Hepatocyte (in vitro differentiated cells): ENCODE measurements around the gene CDC42BPB. TPM values are rescaled to one million over a fixed set of nuclear protein-coding genes. Genes with fewer than 3 reads are reported as not detected.
"Not testable (repeated sequence)": the region's sequence is repeated elsewhere in the genome, so short reads cannot be mapped to it uniquely, and the experiment has no call there.

Experiments
- DNase-seq: peaks from one replicate; pipeline ENCODE4 v3.0.0-alpha.2; 2016; ENCODE audit warnings: low spot score
- H2AFZ ChIP-seq: fragments of 200-600 bp; sonication (generic); 2 replicates; pipeline ENCODE4 v1.6.0; 2016; ENCODE audit warnings: antibody characterized with exemption, mild to moderate bottlenecking
- H3K27ac ChIP-seq: fragments of 200-600 bp; sonication (generic); 2 replicates; pipeline ENCODE4 v1.5.1; 2016; ENCODE audit warnings: mild to moderate bottlenecking
- H3K27me3 ChIP-seq: fragments of 200-600 bp; sonication (generic); 2 replicates; pipeline ENCODE4 v1.6.1; 2016
- H3K36me3 ChIP-seq: fragments of 200-600 bp; sonication (generic); replicated peaks from 2 replicates; pipeline ENCODE4 v1.5.1; 2016; ENCODE audit warnings: low read depth; ENCODE audit not compliant: insufficient read depth
- H3K4me1 ChIP-seq: fragments of 200-600 bp; sonication (generic); 2 replicates; pipeline ENCODE4 v1.5.1; 2016; ENCODE audit warnings: mild to moderate bottlenecking, moderate library complexity; ENCODE audit not compliant: insufficient read depth
- H3K4me2 ChIP-seq: fragments of 200-600 bp; sonication (generic); 2 replicates; pipeline ENCODE4 v1.6.0; 2016
- H3K4me3 ChIP-seq: fragments of 200-600 bp; sonication (generic); 2 replicates; pipeline ENCODE4 v1.5.1; 2016; ENCODE audit warnings: mild to moderate bottlenecking
- H3K79me2 ChIP-seq: fragments of 200-600 bp; sonication (generic); 2 replicates; pipeline ENCODE4 v1.6.0; 2017; ENCODE audit warnings: mild to moderate bottlenecking
- H3K9me2 ChIP-seq: fragments of 200-600 bp; sonication (generic); replicated peaks from 2 replicates; pipeline ENCODE4 v1.6.0; 2017; ENCODE audit warnings: mild to moderate bottlenecking; ENCODE audit not compliant: insufficient read depth
- H3K9me3 ChIP-seq: fragments of 200-600 bp; sonication (generic); 2 replicates; pipeline ENCODE4 v1.5.1; 2016; ENCODE audit warnings: low read depth, mild to moderate bottlenecking
- H4K20me1 ChIP-seq: fragments of 200-600 bp; sonication (generic); 2 replicates; pipeline ENCODE4 v1.6.0; 2016; ENCODE audit warnings: mild to moderate bottlenecking; ENCODE audit not compliant: insufficient read depth, poor library complexity, severe bottlenecking
- EZH2 ChIP-seq: fragments of 200-600 bp; sonication (generic); IDR thresholded peaks from 2 replicates; pipeline ENCODE4 v1.6.1; 2016; ENCODE audit warnings: antibody characterized with exemption, mild to moderate bottlenecking, borderline replicate concordance
- EZH2phosphoT487 ChIP-seq: fragments of 200-600 bp; sonication (generic); IDR thresholded peaks from one replicate; pipeline ENCODE4 v1.6.1; 2018; ENCODE audit warnings: antibody characterized with exemption, mild to moderate bottlenecking, low read depth, moderate library complexity; ENCODE audit not compliant: unreplicated experiment, severe bottlenecking
- WGBS: methylation state at CpG from one replicate; pipeline ENCODE4 v1.1.6; 2016; ENCODE audit warnings: low lambda C conversion rate; ENCODE audit errors: missing lambda C conversion rate; 5-methylcytosine and 5-hydroxymethylcytosine counted together
- polyA plus RNA-seq: library from polyadenylated mRNA; unstranded; fragments of >200 nt; fragmentation: Nextera tagmentation; extraction: Ambion mirVana; gene quantifications from 2 replicates; pipeline ENCODE4 v1.2.1, GENCODE V29; 2016
- total RNA-seq: library from RNA; depleted of rRNA; stranded (reverse); fragments of >200 nt; gene quantifications from 2 replicates; pipeline ENCODE4 v1.2.3, GENCODE V29; 2014
- TF ChIP-seq, protein P1 (sequence below): fragments of 200-600 bp; sonication (generic); IDR thresholded peaks from 2 replicates; pipeline ENCODE4 v1.5.1; 2016; ENCODE audit warnings: antibody characterized with exemption, mild to moderate bottlenecking; ENCODE audit not compliant: poor library complexity

The CDC42BPB gene
- total and polyA plus RNA-seq, 2 experiments from 2014 or later = 10.2 to 60.6 TPM

DNA sequence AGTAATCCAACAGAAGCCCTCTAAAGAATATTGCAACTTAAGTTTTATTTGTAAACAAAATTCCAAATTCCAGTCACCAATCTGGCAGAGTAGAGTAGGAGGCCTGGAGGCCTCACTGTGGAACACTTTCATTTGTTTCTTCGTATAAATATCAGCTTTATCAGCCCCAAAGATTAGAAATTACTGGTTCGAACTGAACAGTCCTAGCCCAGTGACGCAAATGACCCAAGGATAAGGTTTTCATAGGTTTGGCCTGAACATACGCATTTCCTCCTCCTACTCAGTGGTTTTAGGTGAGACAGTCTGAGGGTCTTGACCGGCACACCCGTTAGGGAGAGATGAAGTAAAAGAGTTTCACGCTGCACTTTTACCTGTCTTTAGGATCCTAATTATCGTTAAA lies 1.7 kb downstream of the CDC42BPB start:
- TF ChIP-seq, protein P1, sequence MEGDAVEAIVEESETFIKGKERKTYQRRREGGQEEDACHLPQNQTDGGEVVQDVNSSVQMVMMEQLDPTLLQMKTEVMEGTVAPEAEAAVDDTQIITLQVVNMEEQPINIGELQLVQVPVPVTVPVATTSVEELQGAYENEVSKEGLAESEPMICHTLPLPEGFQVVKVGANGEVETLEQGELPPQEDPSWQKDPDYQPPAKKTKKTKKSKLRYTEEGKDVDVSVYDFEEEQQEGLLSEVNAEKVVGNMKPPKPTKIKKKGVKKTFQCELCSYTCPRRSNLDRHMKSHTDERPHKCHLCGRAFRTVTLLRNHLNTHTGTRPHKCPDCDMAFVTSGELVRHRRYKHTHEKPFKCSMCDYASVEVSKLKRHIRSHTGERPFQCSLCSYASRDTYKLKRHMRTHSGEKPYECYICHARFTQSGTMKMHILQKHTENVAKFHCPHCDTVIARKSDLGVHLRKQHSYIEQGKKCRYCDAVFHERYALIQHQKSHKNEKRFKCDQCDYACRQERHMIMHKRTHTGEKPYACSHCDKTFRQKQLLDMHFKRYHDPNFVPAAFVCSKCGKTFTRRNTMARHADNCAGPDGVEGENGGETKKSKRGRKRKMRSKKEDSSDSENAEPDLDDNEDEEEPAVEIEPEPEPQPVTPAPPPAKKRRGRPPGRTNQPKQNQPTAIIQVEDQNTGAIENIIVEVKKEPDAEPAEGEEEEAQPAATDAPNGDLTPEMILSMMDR = no peak
- TF ChIP-seq EZH2 (no peak), EZH2phosphoT487 (no peak)
- 70% methylated on average over 8 of the region's 8 CpGs for WGBS
- no peak for DNase-seq
- Histone ChIP-seq H3K9me2 (no peaks in the 10 kb centered on the region), H3K4me3 (no peak overlapping the region), H3K4me2 (peak overlapping the region; percentile 89), H2AFZ (no peak overlapping the region), H4K20me1 (peaks cover 56% of the 10 kb centered on the region), H3K79me2 (peaks cover 82% of the 10 kb centered on the region), H3K27ac (peak overlapping the region; percentile 95), H3K4me1 (peaks cover 34% of the 10 kb centered on the region), H3K9me3 (no peaks in the 10 kb centered on the region), H3K36me3 (no peaks in the 10 kb centered on the region), H3K27me3 (no peaks in the 10 kb centered on the region)

DNA sequence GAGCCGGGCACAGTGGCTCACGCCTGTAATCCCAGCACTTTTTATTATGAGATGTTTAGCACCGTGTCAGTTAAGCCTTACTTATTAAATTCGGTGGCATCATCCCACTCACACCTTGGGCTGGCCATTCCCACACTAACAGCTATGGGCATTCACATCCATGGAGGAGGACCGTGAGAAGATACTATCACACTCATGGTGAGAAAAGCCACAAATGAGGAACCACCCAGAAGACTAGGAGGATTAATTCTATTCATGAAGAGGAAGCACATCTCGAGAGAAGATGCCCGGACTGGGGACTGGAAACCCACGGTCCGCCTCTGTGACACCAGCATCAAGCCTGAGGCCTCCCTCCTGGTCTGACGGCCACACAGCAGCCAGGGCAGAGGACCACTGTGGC lies 4.9 kb downstream of the CDC42BPB start:
- Histone ChIP-seq H2AFZ (no peak overlapping the region), H4K20me1 (peaks cover 87% of the 10 kb centered on the region)
- no peak for TF ChIP-seq EZH2phosphoT487

DNA sequence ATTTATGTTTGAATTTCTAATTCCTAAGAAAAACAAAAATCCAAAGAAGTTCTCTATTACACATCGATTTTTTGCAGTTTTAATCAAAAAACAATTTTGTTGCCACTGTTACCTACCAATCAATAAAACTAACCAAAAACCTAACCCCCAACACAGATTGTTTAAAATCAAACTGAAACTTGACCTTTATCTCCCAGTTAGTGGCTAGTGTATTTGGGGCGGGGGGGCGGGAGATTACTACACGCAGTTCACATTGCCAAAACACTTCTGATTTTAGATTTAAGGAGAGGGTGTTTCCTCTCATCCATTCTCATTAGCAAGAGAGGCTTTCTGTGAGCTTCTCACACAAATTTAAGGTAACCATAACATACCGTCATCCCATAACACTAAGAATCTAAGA lies 6.4 kb downstream of the CDC42BPB start:
- Histone ChIP-seq H3K4me1 (peaks cover 15% of the 10 kb centered on the region), H3K27me3 (no peaks in the 10 kb centered on the region), H3K9me2 (no peaks in the 10 kb centered on the region), H3K4me3 (no peak overlapping the region), H4K20me1 (peaks cover 97% of the 10 kb centered on the region), H3K4me2 (no peak overlapping the region), H3K9me3 (no peaks in the 10 kb centered on the region), H3K27ac (no peak overlapping the region), H3K36me3 (no peaks in the 10 kb centered on the region), H3K79me2 (peaks cover 97% of the 10 kb centered on the region), H2AFZ (no peak overlapping the region)
- no peak for DNase-seq
- TF ChIP-seq, protein P1 = no peak
- no peak for TF ChIP-seq EZH2phosphoT487
- no peak for TF ChIP-seq EZH2
- WGBS = 87% methylated on average over 5 of the region's 5 CpGs

More for the DNA sequence above, 4.9 kb downstream of the CDC42BPB start:
- peaks cover 18% of the 10 kb centered on the region for H3K4me1 ChIP-seq
- H3K4me3 ChIP-seq = no peak overlapping the region
- no peak overlapping the region for H3K4me2 ChIP-seq
- H3K9me2 ChIP-seq = no peaks in the 10 kb centered on the region
- WGBS = 94% methylated on average over 10 of the region's 10 CpGs
- no peak overlapping the region for H3K27ac ChIP-seq
- H3K79me2 ChIP-seq = peaks cover 93% of the 10 kb centered on the region
- no peaks in the 10 kb centered on the region for H3K27me3 ChIP-seq
- DNase-seq = no peak
- no peaks in the 10 kb centered on the region for H3K9me3 ChIP-seq
- no peaks in the 10 kb centered on the region for H3K36me3 ChIP-seq

DNA sequence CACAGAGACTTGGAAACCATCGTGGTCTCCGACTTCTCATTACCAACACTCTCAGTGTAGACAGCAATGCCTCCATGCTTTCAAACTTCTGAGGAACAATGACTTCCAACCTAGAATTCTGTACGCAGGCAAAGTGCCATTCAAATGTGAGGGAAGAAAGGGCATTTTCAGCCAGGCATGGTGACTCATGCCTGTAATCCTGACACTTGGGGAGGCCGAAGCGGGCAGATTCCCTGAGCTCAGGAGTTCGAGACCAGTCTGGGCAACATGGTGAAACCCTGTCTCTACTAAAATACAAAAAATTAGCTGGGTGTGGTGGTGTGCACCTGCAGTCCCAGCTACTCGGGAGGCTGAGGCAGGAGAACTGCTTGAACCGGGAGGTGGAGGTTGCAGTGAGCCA lies 9.9 kb downstream of the CDC42BPB start:
- H3K4me2 ChIP-seq, H3K36me3 ChIP-seq, H3K9me2 ChIP-seq, DNase-seq, H2AFZ ChIP-seq, H3K27ac ChIP-seq, H3K4me3 ChIP-seq, H3K27me3 ChIP-seq, H3K4me1 ChIP-seq, H3K9me3 ChIP-seq: not testable (repeated sequence)
- WGBS = 94% methylated on average over 8 of the region's 8 CpGs
- peaks cover 96% of the 10 kb centered on the region for H4K20me1 ChIP-seq
- peaks cover 99% of the 10 kb centered on the region for H3K79me2 ChIP-seq
